HepG2 (cell line): ENCODE measurements around the gene TOB2. TPM values are rescaled to one million over a fixed set of nuclear protein-coding genes. Genes with fewer than 3 reads are reported as not detected.
"Not testable (repeated sequence)": the region's sequence is repeated elsewhere in the genome, so short reads cannot be mapped to it uniquely, and the experiment has no call there.

Experiments
- ATAC-seq: fragments of 200-7000 bp; cut with Tn5 transposase; 3 replicates; pipeline ENCODE4 v1.9.1; 2020; ENCODE audit warnings: mild to moderate bottlenecking, moderate library complexity
- BruUV-seq: library from RNA; stranded (reverse); fragments of 400-500 nt; replicated peaks from 2 replicates; lab custom pipeline; 2021; lab: Mats Ljungman, UMichigan
- CTCF ChIA-PET: fragments of 300-600 bp; formaldehyde crosslinking; extraction: SDS; loops from one replicate; lab custom pipeline; 2021; ENCODE audit warnings: low total read pairs, inconsistent platforms, low intra/inter-chr PET ratio; lab: Yijun Ruan, JAX
- POLR2A ChIA-PET: fragments of 350-600 bp; sonication (Branson Sonifier 250); formaldehyde crosslinking; loops from one replicate; lab custom pipeline; 2020; ENCODE audit warnings: antibody characterized with exemption, inconsistent platforms; lab: Yijun Ruan, JAX
- DNase-seq: peaks from one replicate; pipeline ENCODE4 v3.0.0-alpha.2; 2015; ENCODE audit warnings: low spot score
- FAIRE-seq: peaks from 3 replicates; lab custom pipeline; 2011; peaks lifted over from hg19 to GRCh38; lab: Jason Lieb, UNC
- H2AFZ ChIP-seq: one replicate; pipeline ENCODE4 v1.6.1; 2011; ENCODE audit warnings: low read length, inconsistent platforms
- H3K27ac ChIP-seq: fragments of 300-600 bp; 3 replicates; pipeline ENCODE4 v1.8.0; 2011; ENCODE audit warnings: mixed run types, mild to moderate bottlenecking, mixed read lengths, low read length, inconsistent platforms; ENCODE audit not compliant: insufficient read depth; ENCODE audit errors: extremely low read length
- H3K27me3 ChIP-seq, 2 experiments: fragments of 200-600 bp in 1 of 2; 2 replicates in 1 of 2; 3 replicates in 1 of 2; pipeline versions ENCODE4 v1.6.0 to v1.8.0; 2011; ENCODE audit warnings: low read length in 2 of 2, mild to moderate bottlenecking in 2 of 2, moderate library complexity in 2 of 2, inconsistent platforms in 1 of 2; ENCODE audit not compliant: insufficient read depth in 2 of 2, control insufficient read depth in 1 of 2
- H3K36me3 ChIP-seq, 2 experiments: fragments of 200-600 bp in 1 of 2; replicated peaks in 1 of 2; 2 replicates in 1 of 2; 3 replicates in 1 of 2; pipeline versions ENCODE4 v1.5.1 to v1.8.0; 2011; ENCODE audit warnings: low read length in 2 of 2, inconsistent platforms in 1 of 2; ENCODE audit not compliant: insufficient read depth in 2 of 2, control insufficient read depth in 1 of 2
- H3K4me1 ChIP-seq: 2 replicates; pipeline ENCODE4 v1.5.1; 2012; ENCODE audit warnings: low read length, inconsistent platforms; ENCODE audit not compliant: insufficient read depth
- H3K4me2 ChIP-seq: 2 replicates; pipeline ENCODE4 v1.6.0; 2011; ENCODE audit warnings: low read depth, low read length, inconsistent platforms
- H3K4me3 ChIP-seq, 3 experiments: fragments of 200-600 bp in 1 of 3; sonication (generic), shearing (Covaris generic) in 1 of 3; replicated peaks in 1 of 3; 2 replicates each; pipeline ENCODE4 v1.5.1; 2011 to 2016; ENCODE audit warnings: low read length in 3 of 3, inconsistent platforms in 2 of 3, low read depth in 2 of 3, mild to moderate bottlenecking in 2 of 3, control low read depth in 1 of 3, mixed read lengths in 1 of 3; ENCODE audit not compliant: insufficient read depth in 1 of 3
- H3K79me2 ChIP-seq: one replicate; pipeline ENCODE4 v1.6.1; 2011; ENCODE audit warnings: low read length, inconsistent platforms; ENCODE audit not compliant: insufficient read depth
- H3K9ac ChIP-seq: 2 replicates; pipeline ENCODE4 v1.6.0; 2011; ENCODE audit warnings: mild to moderate bottlenecking, low read depth, low read length, inconsistent platforms; ENCODE audit not compliant: insufficient read depth
- H3K9me3 ChIP-seq: 2 replicates; pipeline ENCODE4 v1.5.1; 2012; ENCODE audit warnings: mild to moderate bottlenecking, low read length
- H4K20me1 ChIP-seq: 2 replicates; pipeline ENCODE4 v1.6.0; 2011; ENCODE audit warnings: inconsistent platforms, mild to moderate bottlenecking, low read length, moderate library complexity; ENCODE audit not compliant: insufficient read depth
- CBX1 ChIP-seq: IDR thresholded peaks from one replicate; pipeline ENCODE4 v1.6.1; 2016; ENCODE audit warnings: antibody characterized with exemption, low read depth
- CBX5 ChIP-seq: sonication (generic); formaldehyde crosslinking; IDR thresholded peaks from 2 replicates; pipeline ENCODE4 v1.4.0; 2020; ENCODE audit warnings: missing genetic modification reagents, borderline replicate concordance
- DMAP1 ChIP-seq: IDR thresholded peaks from 2 replicates; pipeline ENCODE4 v1.6.1; 2016
- FIP1L1 ChIP-seq: fragments of 200-400 bp; formaldehyde crosslinking; IDR thresholded peaks from 2 replicates; pipeline ENCODE4 v1.6.1; 2018; ENCODE audit warnings: low read depth, mild to moderate bottlenecking, low read length, moderate library complexity, borderline replicate concordance; ENCODE audit not compliant: insufficient read depth
- NCOA5 ChIP-seq: sonication (generic); formaldehyde crosslinking; IDR thresholded peaks from 2 replicates; pipeline ENCODE4 v1.4.0; 2020; ENCODE audit warnings: missing genetic modification reagents
- NR2C2 ChIP-seq: sonication (generic); formaldehyde crosslinking; IDR thresholded peaks from 2 replicates; pipeline ENCODE4 v1.4.0; 2020; ENCODE audit warnings: missing genetic modification reagents, mild to moderate bottlenecking, moderate library complexity, borderline replicate concordance
- PHF20 ChIP-seq: sonication (generic); formaldehyde crosslinking; IDR thresholded peaks from 2 replicates; pipeline ENCODE4 v1.5.0; 2020; ENCODE audit warnings: mild to moderate bottlenecking, missing genetic modification reagents
- RFX3 ChIP-seq: IDR thresholded peaks from 2 replicates; pipeline ENCODE4 v1.6.1; 2016; ENCODE audit warnings: missing biosample characterization, missing genetic modification reagents
- SIN3B ChIP-seq: fragments of 150-350 bp; IDR thresholded peaks from 2 replicates; pipeline ENCODE4 v1.6.1; 2014; ENCODE audit warnings: low read length
- TOPORS ChIP-seq: sonication (generic); formaldehyde crosslinking; IDR thresholded peaks from 2 replicates; pipeline ENCODE4 v1.8.0; 2023; ENCODE audit warnings: mild to moderate bottlenecking, missing genetic modification reagents
- ZNF460 ChIP-seq: sonication (generic); formaldehyde crosslinking; IDR thresholded peaks from 2 replicates; pipeline ENCODE4 v1.5.1; 2020; ENCODE audit warnings: missing genetic modification reagents, mild to moderate bottlenecking, borderline replicate concordance
- ZNF530 ChIP-seq: sonication (generic); formaldehyde crosslinking; IDR thresholded peaks from 2 replicates; pipeline ENCODE4 v1.5.0; 2020; ENCODE audit warnings: low read depth, mild to moderate bottlenecking, missing genetic modification reagents
- ZNF570 ChIP-seq: sonication (generic); formaldehyde crosslinking; IDR thresholded peaks from 2 replicates; pipeline ENCODE4 v1.4.0; 2020; ENCODE audit warnings: mild to moderate bottlenecking, missing genetic modification reagents, borderline replicate concordance
- ZNF691 ChIP-seq: sonication (generic); formaldehyde crosslinking; IDR thresholded peaks from 2 replicates; pipeline ENCODE4 v1.4.0; 2020; ENCODE audit warnings: missing genetic modification reagents, low read depth, mild to moderate bottlenecking, borderline replicate concordance
- WGBS: methylation state at CpG from one replicate; pipeline ENCODE4 v1.1.6; 2017; ENCODE audit warnings: low lambda C conversion rate; 5-methylcytosine and 5-hydroxymethylcytosine counted together
- in situ Hi-C: cut with HindIII; loops from 2 replicates; pipeline ENCODE4 v1.10.0; 2017; ENCODE audit warnings: low pct_unique_long_range_greater_than_20kb; ENCODE audit not compliant: extremely low pct_ligation_motif_present
- intact Hi-C: fragments of 100-400 bp; cut with micrococcal nuclease; formaldehyde crosslinking; loops from one replicate; pipeline ENCODE4 v1.10.0; 2022; ENCODE audit not compliant: unreplicated experiment
- polyA plus RNA-seq, 8 experiments: library from polyadenylated mRNA; depleted of rRNA in 3 of 8; stranded (reverse) in 7 of 8; unstranded in 1 of 8; fragments of >200 nt; fragmentation: Illumina TruSeq in 4 of 8; extraction: Trizol in 4 of 8; gene quantifications; 2 replicates each; pipeline versions ENCODE4 v1.2.1 to v1.2.3, GENCODE V29; 2011 to 2016; ENCODE audit warnings: low read depth in 4 of 8, missing spikeins in 1 of 8, mixed read lengths in 1 of 8; ENCODE audit not compliant: insufficient read depth in 1 of 8
- total RNA-seq, 5 experiments: library from RNA; depleted of rRNA; stranded (reverse); fragments of >200 nt; fragmentation: Illumina TruSeq; extraction: Trizol; gene quantifications; 2 replicates each; pipeline ENCODE4 v1.2.3, GENCODE V29; 2016; ENCODE audit warnings: low read depth in 1 of 5
- TF ChIP-seq, protein P1 (sequence below), 2 experiments: fragments of 450-650 bp in 1 of 2; sonication (generic) in 1 of 2; formaldehyde crosslinking; IDR thresholded peaks; 2 replicates each; pipeline versions ENCODE4 v1.5.0 to v1.8.0; 2020 to 2022; ENCODE audit warnings: mild to moderate bottlenecking in 1 of 2, missing genetic modification reagents in 1 of 2

The TOB2 gene
- total and polyA plus RNA-seq, 2 of the 13 experiments (the other 11 are each of a cell fraction or from before 2014, with no cell fraction given): 12.2 to 13.7 TPM

DNA sequence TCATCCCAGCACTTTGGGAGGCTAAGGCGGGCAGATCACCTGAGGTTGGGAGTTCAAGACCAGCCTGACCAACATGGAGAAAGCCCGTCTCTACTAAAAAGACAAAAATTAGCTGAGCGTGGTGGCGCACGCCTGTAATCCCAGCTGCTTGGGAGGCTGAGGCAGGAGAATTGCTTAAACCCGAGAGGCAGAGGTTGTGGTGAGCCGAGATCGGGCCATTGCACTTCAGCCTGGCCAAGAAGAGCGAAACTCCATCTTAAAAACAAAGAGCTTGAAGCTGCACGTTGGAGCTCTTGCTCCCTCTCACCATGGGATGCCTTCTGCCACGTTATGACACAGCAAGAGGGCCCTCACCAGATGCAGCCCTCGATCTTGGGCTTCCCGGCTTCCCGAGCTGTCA lies 43.8 kb downstream of the TOB2 start:
- H3K27me3 ChIP-seq, H3K36me3 ChIP-seq, BruUV-seq, H3K4me3 ChIP-seq, H4K20me1 ChIP-seq, H2AFZ ChIP-seq, ATAC-seq, H3K9me3 ChIP-seq, FAIRE-seq, H3K9ac ChIP-seq, DNase-seq, H3K79me2 ChIP-seq: not testable (repeated sequence)
- Histone ChIP-seq H3K4me2 (peak overlapping the region; percentile 72; the same call in 1 of the 2 replicates), H3K27ac (peak overlapping the region; percentile 53), H3K4me1 (peaks cover 55% of the 10 kb centered on the region)
- POLR2A ChIA-PET: interaction anchor here (0.5 to 3.3 kb wide), 12 partner anchors 10 to 480 kb away, joined by 3 to 33 read pairs (median 4); partner anchors contain the start of genes ACO2, PHF5A, PMM1 and TEF
- TF ChIP-seq ZNF460: peak; percentile 79
- CTCF ChIA-PET: interaction anchor here (1.6 to 3.5 kb wide), 3 partner anchors 98 to 124 kb away, joined by 8 to 37 read pairs (median 11); no protein-coding TSS in a partner anchor
- 93% methylated on average over 13 of the region's 14 CpGs for WGBS
- in situ Hi-C loops (loop anchor here (5.0 kb wide), 1 partner anchor 114 kb away; no protein-coding TSS in a partner anchor), intact Hi-C loops (loop anchor here (2.0 kb wide), 1 partner anchor 114 kb away; no protein-coding TSS in a partner anchor)

DNA sequence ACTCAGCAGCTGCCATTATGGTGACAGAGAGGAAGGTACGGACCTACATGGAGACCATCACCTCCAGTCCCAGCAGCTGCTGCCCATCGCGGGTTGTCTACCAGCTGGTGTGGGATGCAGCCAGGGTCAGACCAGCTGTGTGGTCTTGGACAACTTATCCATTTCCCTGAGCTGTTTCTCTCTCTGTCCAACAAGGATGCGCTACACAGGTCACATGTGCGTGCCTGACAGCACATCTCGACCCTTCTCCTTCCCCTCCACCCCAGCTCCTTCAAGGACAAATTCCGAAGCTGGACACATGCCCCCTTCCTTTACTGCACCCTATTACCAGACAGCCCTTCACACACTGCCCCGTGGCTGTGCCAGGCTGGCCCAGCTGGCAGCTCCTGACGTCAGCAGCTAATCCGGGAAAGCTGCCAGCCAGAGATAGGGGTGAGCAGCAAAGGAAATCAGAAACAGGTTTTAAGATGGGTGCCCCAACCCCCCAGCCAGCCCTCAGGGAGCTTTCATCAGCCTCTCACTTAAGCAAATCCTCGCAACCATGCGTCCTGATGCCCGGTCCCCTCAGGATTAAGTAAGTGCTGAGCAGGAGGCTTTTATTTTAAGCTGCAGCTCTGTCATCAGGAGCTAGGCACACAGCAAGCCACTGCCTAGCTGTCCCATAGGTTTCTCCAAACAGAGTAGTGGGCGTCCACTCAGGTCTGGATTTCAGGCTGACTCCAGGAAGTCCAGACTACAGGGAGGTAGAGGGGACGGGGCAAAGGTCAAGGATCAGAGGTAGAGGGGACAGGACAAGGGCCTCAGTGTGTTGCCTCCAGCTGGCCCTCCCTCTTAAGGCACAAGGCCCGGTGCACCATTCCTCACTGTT lies 44.6 kb downstream of the TOB2 start:
- in situ Hi-C loops (loop anchor here (5.0 kb wide), 1 partner anchor 115 kb away; no protein-coding TSS in a partner anchor), intact Hi-C loops (loop anchor here (2.0 kb wide), 1 partner anchor 115 kb away; no protein-coding TSS in a partner anchor)
- ChIA-PET POLR2A (interaction anchor here (0.5 to 3.3 kb wide), 15 partner anchors 9 to 479 kb away, joined by 3 to 33 read pairs (median 3); partner anchors contain the start of genes ACO2, PHF5A, PMM1 and TEF), CTCF (interaction anchor here (2.2 to 3.5 kb wide), 2 partner anchors 116 to 125 kb away, joined by 11 to 37 read pairs; no protein-coding TSS in a partner anchor)
- Histone ChIP-seq H3K36me3 (no peaks in the 10 kb centered on the region), H3K4me2 (peak overlapping the region; percentile 72), H3K27me3 (no peaks in the 10 kb centered on the region), H3K27ac (peak overlapping the region; percentile 53), H2AFZ (no peak overlapping the region), H4K20me1 (no peaks in the 10 kb centered on the region), H3K4me3 (0 out of 6 replicates have a peak overlapping the region, but pooled peaks of 1 of the 3 experiments have one; percentile 11), H3K4me1 (peaks cover 63% of the 10 kb centered on the region), H3K9me3 (no peaks in the 10 kb centered on the region), H3K9ac (peak overlapping the region; percentile 30; the same call in 1 of the 2 replicates), H3K79me2 (no peaks in the 10 kb centered on the region)
- no TSS peak for BruUV-seq
- ATAC-seq (peak; percentile 39), FAIRE-seq (peak; percentile 72), DNase-seq (peak; percentile 70)
- 57% methylated on average over 9 of the region's 16 CpGs for WGBS
- no peak for TF ChIP-seq ZNF691 (CRISPR knock-in tag)
- no peak for TF ChIP-seq RFX3 (CRISPR knock-in tag)
- TF ChIP-seq ZNF530: no peak
- no peak for TF ChIP-seq FIP1L1
- no peak for TF ChIP-seq PHF20 (CRISPR knock-in tag)
- TF ChIP-seq NCOA5 (CRISPR knock-in tag): no peak
- TF ChIP-seq SIN3B: no peak
- TF ChIP-seq TOPORS (CRISPR knock-in tag): no peak
- TF ChIP-seq ZNF570: no peak
- no peak for TF ChIP-seq DMAP1
- no peak for TF ChIP-seq CBX1
- TF ChIP-seq, protein P1, sequence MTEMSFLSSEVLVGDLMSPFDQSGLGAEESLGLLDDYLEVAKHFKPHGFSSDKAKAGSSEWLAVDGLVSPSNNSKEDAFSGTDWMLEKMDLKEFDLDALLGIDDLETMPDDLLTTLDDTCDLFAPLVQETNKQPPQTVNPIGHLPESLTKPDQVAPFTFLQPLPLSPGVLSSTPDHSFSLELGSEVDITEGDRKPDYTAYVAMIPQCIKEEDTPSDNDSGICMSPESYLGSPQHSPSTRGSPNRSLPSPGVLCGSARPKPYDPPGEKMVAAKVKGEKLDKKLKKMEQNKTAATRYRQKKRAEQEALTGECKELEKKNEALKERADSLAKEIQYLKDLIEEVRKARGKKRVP (CRISPR knock-in tag; IDR thresholded peaks at IDR 0.05): no peak
- TF ChIP-seq NR2C2 (CRISPR knock-in tag): peak; percentile 90
- TF ChIP-seq CBX5 (CRISPR knock-in tag): no peak
